ENCODE data around the gene POLD4.

The POLD4 gene

DNA sequence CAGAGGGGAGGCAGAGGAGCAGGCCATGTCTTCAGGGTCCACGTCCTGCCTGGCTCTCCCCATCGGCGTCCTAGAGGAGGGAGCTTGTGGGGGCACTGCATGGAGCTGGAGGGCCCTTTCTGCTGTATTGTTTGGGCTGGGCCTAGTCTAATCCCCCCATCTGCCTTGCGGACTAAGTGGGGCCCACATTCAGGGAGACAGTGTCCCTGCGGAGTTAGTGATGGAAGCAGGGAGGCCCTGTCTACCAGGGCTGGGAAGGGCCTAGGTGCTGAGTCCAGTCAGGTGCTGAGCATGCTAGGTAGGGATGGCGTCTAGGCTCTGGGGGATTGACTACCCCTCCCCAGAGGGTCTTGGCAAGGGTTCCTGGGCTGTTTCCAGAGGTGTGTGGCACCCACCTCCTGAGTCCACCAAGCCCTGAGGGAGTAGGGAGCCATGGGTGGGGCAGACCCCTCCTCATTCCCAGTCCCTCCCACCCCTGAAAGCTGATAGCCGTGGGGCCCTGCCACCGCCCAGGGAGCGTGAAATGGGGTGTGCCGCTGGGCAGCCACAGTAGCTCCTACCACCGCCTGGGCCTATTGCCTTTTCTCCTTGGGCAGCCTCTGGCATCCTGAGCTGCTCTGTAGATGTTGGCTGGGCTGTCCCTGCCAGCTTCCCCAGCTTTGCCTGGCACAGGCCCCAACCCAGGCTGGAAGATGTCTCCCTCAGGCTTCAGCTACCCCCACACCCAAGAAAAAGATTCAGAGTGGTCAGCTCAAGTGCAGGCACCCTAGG lies 1.9 kb upstream of the POLD4 start:
- Histone ChIP-seq H3K27ac (peak overlapping the region; percentile 97), H3K36me3 (replicated peaks) (no peaks in the 10 kb centered on the region), H3K27me3 (replicated peaks) (no peaks in the 10 kb centered on the region), H3K4me3 (ENCODE audit: low read depth, low read length) (no peak overlapping the region)
- in situ Hi-C loops (cut with HindIII; ENCODE audit: low pct_ligation_motif_present, low sequenced_read_pairs), result no loop called here
- TF ChIP-seq, protein P1, sequence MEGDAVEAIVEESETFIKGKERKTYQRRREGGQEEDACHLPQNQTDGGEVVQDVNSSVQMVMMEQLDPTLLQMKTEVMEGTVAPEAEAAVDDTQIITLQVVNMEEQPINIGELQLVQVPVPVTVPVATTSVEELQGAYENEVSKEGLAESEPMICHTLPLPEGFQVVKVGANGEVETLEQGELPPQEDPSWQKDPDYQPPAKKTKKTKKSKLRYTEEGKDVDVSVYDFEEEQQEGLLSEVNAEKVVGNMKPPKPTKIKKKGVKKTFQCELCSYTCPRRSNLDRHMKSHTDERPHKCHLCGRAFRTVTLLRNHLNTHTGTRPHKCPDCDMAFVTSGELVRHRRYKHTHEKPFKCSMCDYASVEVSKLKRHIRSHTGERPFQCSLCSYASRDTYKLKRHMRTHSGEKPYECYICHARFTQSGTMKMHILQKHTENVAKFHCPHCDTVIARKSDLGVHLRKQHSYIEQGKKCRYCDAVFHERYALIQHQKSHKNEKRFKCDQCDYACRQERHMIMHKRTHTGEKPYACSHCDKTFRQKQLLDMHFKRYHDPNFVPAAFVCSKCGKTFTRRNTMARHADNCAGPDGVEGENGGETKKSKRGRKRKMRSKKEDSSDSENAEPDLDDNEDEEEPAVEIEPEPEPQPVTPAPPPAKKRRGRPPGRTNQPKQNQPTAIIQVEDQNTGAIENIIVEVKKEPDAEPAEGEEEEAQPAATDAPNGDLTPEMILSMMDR (IDR thresholded peaks at IDR 0.05; ENCODE audit: low read depth, low read length, missing control alignments), result no peak
- no peak for DNase-seq

DNA sequence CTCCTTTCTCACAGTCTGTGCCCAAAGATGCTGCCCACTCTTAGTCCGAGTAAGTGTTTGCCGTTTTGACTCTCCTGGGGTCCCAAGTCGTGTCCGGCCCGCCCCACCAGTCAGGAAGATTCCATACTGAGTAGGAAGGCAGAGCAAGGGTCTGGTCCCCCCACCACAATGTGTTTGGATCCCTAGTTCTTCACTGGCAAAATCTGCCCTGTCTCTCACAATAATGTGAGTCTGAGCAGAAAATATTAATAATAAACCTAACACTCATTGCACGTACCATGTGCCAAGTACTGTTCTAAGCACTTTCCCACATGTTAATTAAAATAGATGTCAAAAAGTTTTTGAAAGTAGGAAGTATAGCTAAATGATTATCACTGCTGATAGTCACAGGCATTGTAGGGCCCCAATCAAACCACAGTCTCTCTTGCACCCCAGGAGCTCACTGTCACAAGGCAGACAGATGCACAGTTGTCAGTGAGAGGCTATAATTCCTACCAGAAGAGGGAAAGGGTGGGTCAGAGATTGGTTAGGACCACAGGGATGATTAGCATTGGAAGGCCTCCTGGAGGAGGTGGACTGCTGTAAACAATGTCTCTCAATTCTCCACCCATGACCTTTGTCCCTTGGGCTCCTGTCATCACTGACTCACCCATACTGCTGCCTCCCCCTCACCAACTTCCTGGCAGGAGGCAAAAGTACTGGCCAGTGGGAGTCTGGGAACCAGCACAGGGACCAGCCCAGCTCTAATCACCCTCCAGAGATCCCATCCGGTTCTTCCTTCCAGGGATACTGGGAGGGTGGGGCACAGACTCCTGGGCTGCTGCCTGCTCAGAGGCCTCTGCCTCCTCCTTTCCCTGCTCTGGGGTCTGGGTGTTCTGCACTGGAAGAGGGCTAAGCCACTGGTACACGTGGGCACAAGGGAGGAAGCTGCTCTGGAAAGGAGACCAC lies 1.0 kb upstream of the POLD4 start:
- DNase-seq, result peak; percentile 97
- Histone ChIP-seq H3K36me3 (replicated peaks) (no peaks in the 10 kb centered on the region), H3K4me3 (ENCODE audit: low read depth, low read length) (peak overlapping the region; percentile 75), H3K27me3 (replicated peaks) (no peaks in the 10 kb centered on the region), H3K27ac (peak overlapping the region; percentile 97)
- in situ Hi-C loops (cut with HindIII; ENCODE audit: low pct_ligation_motif_present, low sequenced_read_pairs), result no loop called here
- TF ChIP-seq, protein P1 (IDR thresholded peaks at IDR 0.05; ENCODE audit: low read depth, low read length, missing control alignments), result peak; percentile 45

DNA sequence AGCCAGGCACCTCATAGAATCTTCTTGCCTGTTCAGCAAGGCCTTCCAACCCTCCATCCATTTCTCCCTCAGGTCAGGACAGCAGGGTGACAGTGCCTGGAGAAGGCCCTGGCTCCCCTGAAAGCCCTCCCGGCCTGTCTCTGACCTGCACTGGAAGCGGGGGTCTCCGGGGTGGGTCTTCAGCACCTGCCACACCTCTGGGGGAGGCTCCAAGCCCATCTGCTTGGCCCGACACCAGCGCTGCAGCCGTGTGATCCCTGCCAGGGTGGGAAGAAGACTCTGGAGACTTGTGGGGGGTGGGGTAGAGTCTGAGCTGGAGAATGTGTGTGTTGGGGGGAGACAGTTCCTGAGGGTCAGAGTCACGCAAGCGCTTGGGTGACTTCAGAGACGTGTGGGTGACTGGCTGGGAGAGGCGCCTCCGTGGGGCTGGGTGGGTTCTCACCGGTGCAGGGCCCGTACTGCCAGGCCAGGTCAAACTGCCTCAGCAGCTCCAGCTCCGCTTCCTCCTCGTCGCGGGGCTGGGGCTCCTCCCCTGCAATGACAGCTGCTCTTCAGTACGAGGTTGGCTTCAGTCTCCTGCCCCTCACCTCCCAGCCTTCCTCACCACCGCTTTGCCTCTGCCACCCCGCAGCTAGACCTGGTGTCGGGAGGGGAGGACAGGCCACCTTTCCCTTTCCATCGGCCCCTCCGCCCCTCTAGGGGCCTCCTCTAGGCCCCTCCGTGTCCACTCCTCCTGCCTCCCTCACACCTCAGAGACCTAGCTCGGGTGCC lies 615 bp downstream of the POLD4 start:
- DNase-seq, result no peak
- no peaks in the 10 kb centered on the region for H3K36me3 ChIP-seq (replicated peaks)
- TF ChIP-seq, protein P1 (IDR thresholded peaks at IDR 0.05; ENCODE audit: low read depth, low read length, missing control alignments), result no peak
- in situ Hi-C loops (cut with HindIII; ENCODE audit: low pct_ligation_motif_present, low sequenced_read_pairs), result no loop called here
- H3K4me3 ChIP-seq (ENCODE audit: low read depth, low read length), result peak overlapping the region; percentile 75
- peak overlapping the region; percentile 97 for H3K27ac ChIP-seq
- no peaks in the 10 kb centered on the region for H3K27me3 ChIP-seq (replicated peaks)

DNA sequence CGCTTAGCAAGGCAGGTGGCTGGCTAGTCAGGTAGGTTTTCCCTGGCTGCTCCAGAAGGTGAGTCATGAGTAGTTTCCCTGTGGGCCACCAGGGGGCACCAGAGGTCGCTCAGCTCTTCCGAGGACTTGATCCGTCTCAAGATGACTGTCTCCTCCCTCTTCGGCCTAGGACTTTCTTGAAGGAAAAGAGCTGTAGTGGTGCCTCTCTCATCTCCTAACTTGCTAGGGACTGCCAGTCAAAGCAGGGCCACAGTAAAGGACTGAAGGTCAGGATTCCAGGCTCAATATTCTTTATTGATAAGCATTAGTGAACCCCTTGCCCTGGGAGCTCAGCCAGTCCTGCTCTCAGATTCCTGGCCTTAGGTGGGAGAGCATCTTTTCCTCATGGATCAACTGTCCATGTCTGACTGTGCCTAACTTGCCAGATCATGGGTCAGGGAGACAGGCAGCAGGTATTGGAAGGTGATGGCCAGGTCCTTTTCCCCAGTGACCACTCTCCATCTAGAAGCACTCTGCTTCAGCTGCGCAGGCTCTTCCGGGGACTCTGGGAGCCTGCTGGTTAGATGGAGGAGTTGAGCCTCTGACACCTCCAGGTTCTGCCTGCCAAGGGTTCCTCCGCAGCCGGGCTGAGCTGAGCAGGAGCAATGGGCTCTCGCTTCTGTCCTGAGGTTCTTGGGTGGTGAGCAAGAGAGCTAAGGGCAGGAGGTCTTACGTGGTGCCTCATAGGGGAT lies 1.9 kb downstream of the POLD4 start:
- no peak for DNase-seq
- Histone ChIP-seq H3K4me3 (ENCODE audit: low read depth, low read length) (no peak overlapping the region), H3K27ac (peak overlapping the region; percentile 2), H3K27me3 (replicated peaks) (no peaks in the 10 kb centered on the region), H3K36me3 (replicated peaks) (no peaks in the 10 kb centered on the region)
- in situ Hi-C loops (cut with HindIII; ENCODE audit: low pct_ligation_motif_present, low sequenced_read_pairs), result no loop called here
- TF ChIP-seq, protein P1 (IDR thresholded peaks at IDR 0.05; ENCODE audit: low read depth, low read length, missing control alignments), result peak; percentile 93

DNA sequence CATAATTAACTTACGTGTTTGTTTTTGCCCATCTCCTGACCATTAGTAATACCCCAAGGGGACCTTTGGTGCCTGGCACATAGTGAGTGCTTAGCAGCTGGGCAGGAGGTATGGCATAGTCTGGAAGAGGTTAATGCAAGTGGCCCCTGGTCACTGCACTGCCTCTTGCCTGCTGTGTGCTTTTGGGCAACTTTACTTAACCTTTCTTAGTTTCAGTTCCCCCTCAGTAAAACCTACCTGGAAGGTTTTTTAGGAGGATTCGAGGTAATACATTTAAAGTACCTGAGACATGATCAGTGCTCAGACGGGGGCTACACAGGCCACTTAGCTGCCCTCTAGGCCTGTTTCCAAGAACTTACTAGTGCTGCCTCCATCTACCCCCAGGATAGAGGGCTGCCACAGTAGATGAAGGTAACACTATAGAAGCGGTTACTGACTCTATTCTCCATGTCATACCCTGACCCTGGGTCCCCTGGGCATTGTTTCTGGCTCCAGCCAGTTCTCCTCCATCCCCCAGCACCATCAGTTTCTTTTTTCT lies 3.3 kb downstream of the POLD4 start:
- H3K27ac ChIP-seq, result no peak overlapping the region
- TF ChIP-seq, protein P1 (IDR thresholded peaks at IDR 0.05; ENCODE audit: low read depth, low read length, missing control alignments), result no peak
- DNase-seq, result no peak
- no peak overlapping the region for H3K4me3 ChIP-seq (ENCODE audit: low read depth, low read length)
- in situ Hi-C loops (cut with HindIII; ENCODE audit: low pct_ligation_motif_present, low sequenced_read_pairs), result no loop called here
- no peaks in the 10 kb centered on the region for H3K36me3 ChIP-seq (replicated peaks)
- no peaks in the 10 kb centered on the region for H3K27me3 ChIP-seq (replicated peaks)

Measured in brain microvascular endothelial cell (primary cell).